Mucosa of gallbladder (tissue), 1 donor: ENCODE measurements around the gene CHAMP1. TPM values are rescaled to one million over a fixed set of nuclear protein-coding genes. Genes with fewer than 3 reads are reported as not detected.
"Not testable (repeated sequence)": the region's sequence is repeated elsewhere in the genome, so short reads cannot be mapped to it uniquely, and the experiment has no call there.

Experiments
- DNase-seq: peaks from one replicate; pipeline ENCODE4 v3.0.0-alpha.2; 2020; ENCODE audit warnings: low spot score
- total RNA-seq: library from RNA; stranded (reverse); gene quantifications from one replicate; pipeline ENCODE4 v1.2.1, GENCODE V29; 2021
- donor health status: DM: no; HTN: no; CAD: no.

Gene CHAMP1
- total RNA-seq, 1 donor from 2014 or later = 17.7 TPM

- not testable (repeated sequence) for DNase-seq
Observed at GRCh38 chr13:114333881-114334280, 19.6 kb downstream of the CHAMP1 start.

- no peak for DNase-seq
Observed at GRCh38 chr13:114334305-114335053, 20.2 kb downstream of the CHAMP1 start.

- not testable (repeated sequence) for DNase-seq
Observed at GRCh38 chr13:114336457-114336856, 22.2 kb downstream of the CHAMP1 start.

- no peak for DNase-seq
Observed at GRCh38 chr13:114338959-114339358, 24.7 kb downstream of the CHAMP1 start.

GRCh38 chr13:114339857-114340534 is 25.7 kb downstream of the CHAMP1 start:
- DNase-seq = peak; percentile 21

- no peak for DNase-seq
Observed at GRCh38 chr13:114341003-114341777, 26.9 kb downstream of the CHAMP1 start.

- not testable (repeated sequence) for DNase-seq
Observed at GRCh38 chr13:114347256-114347655, 33.0 kb downstream of the CHAMP1 start.

GRCh38 chr13:114352763-114353162 is 38.5 kb downstream of the CHAMP1 start:
- not testable (repeated sequence) for DNase-seq

GRCh38 chr13:114353382-114353781 is 39.1 kb downstream of the CHAMP1 start:
- not testable (repeated sequence) for DNase-seq

Other genes with a start within 250 kb of the CHAMP1 start
- 11.7 TPM for gene RASA3, start 181.9 kb upstream of the CHAMP1 start, total RNA-seq
- not detected for gene CFAP97D2, start 135.2 kb upstream of the CHAMP1 start, total RNA-seq
- 54.2 TPM for gene CDC16, start 79.6 kb upstream of the CHAMP1 start, total RNA-seq
- gene UPF3A, start 32.9 kb upstream of the CHAMP1 start, total RNA-seq = 34.2 TPM